GM12872 (cell line): ENCODE measurements around the gene C11orf71.

Experiments
- TF ChIP-seq, protein P1 (sequence below): IDR thresholded peaks from 3 replicates; pipeline ENCODE4 v1.5.1; 2011; ENCODE audit warnings: low read depth, mild to moderate bottlenecking, low read length, moderate library complexity; ENCODE audit not compliant: insufficient read depth

C11orf71 gene

DNA sequence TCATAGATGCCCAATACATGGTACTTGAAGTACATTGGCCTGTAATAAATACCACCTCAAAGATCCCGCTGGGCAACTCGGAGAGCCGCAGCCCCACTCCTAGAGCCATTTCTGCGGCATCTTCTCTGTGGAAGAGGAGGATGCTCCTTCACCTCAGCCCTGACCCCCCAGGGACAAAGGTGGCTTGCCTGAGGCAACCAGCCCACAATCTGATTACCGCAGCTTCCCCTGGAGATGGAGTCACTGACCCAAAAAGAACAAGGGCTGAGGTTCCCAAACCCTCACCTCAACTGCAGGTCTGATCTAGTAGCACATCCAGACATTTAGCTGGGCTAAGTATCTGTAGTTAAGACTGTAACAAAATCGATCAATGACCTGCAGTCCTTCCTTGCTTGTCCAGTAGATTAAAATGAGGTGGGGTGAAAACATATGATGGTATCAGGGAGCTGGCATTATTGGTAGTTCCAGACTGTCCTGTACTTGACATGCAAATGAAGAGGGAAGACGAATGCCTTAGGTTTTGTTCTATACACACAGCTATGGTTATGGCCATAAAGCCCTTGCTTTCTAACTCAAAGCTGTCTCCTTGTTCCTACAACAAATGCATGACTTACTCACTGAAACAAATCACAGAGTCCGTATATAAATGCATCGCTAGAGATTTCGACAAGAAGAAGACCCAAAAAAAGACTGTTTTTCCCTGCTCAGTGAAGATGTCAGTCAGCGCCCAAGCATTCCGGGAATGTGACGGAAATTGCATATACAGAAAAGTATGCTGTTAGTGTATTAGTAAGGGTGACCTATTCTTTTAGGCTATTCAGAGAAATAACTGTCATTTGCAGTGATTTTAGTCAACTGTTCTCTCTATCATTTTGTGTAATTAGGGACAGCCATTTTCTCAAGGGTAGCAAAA lies 33.7 kb downstream of the C11orf71 start:
- TF ChIP-seq, protein P1, sequence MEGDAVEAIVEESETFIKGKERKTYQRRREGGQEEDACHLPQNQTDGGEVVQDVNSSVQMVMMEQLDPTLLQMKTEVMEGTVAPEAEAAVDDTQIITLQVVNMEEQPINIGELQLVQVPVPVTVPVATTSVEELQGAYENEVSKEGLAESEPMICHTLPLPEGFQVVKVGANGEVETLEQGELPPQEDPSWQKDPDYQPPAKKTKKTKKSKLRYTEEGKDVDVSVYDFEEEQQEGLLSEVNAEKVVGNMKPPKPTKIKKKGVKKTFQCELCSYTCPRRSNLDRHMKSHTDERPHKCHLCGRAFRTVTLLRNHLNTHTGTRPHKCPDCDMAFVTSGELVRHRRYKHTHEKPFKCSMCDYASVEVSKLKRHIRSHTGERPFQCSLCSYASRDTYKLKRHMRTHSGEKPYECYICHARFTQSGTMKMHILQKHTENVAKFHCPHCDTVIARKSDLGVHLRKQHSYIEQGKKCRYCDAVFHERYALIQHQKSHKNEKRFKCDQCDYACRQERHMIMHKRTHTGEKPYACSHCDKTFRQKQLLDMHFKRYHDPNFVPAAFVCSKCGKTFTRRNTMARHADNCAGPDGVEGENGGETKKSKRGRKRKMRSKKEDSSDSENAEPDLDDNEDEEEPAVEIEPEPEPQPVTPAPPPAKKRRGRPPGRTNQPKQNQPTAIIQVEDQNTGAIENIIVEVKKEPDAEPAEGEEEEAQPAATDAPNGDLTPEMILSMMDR = no peak

DNA sequence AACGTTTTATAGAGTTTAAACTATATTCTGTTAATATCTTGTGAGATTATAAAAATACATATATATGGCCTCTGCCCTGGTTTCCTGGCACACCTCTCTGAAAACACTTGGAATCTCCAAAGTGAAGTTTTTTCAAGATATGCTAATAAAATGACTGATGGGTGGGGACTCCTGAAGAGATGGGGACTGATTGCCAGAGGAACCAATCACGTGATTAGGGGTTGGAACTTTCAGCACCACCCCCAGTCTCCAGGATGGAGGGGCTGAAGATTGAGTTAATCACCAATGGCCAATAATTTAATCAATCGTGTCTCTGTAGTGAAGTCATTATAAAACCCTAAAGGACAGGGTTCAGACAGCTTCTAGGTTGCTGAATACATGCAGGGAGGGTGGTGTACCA lies 37.4 kb downstream of the C11orf71 start:
- TF ChIP-seq, protein P1 = no peak

GRCh38 chr11:114362326-114362725 lies 38.0 kb downstream of the C11orf71 start:
- TF ChIP-seq, protein P1 = no peak

DNA sequence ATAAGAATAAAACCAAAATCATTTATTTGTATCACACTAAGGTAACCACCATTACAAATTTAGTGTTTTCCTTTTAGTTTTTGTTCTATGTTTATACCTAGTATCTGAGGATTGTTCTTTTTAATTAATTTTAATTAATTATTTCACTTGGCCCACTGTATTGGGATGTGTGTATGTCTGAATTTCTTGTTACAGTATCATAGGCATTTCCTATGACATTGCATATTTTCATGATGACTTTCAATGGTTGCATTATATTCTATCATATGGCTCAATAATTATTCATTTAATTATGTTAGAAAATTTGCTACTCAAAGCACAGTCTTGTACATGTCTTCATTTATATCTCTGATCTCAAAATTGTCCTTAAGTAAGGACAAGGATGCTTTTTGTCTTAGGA lies 41.0 kb downstream of the C11orf71 start:
- TF ChIP-seq, protein P1 = no peak

DNA sequence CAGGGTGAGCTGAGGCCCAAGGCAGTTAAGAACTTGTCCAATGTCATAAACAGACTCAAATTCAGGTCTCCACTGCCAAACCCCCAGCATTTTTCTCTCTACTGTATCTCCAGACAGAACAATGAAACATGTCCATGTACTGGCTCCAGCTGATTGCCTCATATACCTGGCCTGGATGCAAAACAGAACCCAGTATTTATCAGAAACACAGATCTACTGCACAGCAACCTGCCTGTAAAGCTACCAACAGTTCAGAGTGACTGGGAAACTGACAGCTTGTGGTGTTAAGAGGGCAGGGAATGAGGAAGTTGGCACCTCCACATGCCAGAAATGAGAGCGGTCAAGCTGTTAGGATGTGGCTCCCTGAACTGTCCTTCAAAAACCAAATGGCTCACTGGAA lies 41.6 kb downstream of the C11orf71 start:
- TF ChIP-seq, protein P1 = no peak

DNA sequence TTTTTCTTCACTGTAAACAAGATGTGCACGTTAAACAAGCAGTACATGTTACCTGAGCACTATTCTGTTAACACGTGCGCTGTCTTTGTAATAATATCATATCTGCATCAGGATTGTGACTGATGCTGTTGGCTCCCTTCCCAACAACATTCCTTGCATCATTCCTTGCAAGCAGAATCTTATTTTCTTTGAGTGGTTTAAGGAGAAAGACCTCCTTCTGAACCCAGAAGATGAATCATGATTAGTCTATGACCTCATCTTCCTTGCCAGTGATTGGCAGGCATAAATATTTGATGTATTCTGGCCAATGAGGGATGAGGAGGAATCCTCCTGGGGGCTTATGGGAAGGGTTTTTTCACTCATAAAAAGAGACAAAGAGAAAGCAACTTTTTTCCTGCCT lies 46.2 kb downstream of the C11orf71 start:
- TF ChIP-seq, protein P1 = no peak

DNA sequence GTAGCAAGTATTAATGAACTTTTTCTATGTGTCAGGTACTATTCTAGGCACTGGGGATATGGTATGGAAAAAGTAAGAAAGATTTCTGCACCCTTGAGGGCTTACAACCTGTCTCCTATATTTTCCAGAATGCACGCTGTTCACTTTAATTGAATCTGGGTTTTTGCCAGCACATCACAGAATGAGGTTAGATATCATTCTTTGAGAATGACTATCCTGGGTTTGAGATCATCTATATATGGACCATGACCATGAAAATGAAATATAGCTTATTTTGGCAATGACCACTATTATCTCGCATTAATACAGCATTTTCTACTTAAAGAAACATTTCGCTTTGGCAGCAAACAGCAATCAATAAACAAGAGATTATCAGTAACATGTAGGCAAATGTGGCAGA lies 46.9 kb downstream of the C11orf71 start:
- TF ChIP-seq, protein P1 = no peak
